Stimulated activated CD8-positive, alpha-beta memory T cell treated with anti-CD3 and anti-CD28 coated beads, Interleukin-7, amount 100 ng/mL, for 4 hours (primary cell): ENCODE results near the gene TSR3.

Experiments
- DNase-seq, 2 donors: peaks; one replicate each; pipeline ENCODE4 v3.0.0-alpha.2; 2020; ENCODE audit warnings: low read depth in 2 of 2

Gene TSR3

DNA sequence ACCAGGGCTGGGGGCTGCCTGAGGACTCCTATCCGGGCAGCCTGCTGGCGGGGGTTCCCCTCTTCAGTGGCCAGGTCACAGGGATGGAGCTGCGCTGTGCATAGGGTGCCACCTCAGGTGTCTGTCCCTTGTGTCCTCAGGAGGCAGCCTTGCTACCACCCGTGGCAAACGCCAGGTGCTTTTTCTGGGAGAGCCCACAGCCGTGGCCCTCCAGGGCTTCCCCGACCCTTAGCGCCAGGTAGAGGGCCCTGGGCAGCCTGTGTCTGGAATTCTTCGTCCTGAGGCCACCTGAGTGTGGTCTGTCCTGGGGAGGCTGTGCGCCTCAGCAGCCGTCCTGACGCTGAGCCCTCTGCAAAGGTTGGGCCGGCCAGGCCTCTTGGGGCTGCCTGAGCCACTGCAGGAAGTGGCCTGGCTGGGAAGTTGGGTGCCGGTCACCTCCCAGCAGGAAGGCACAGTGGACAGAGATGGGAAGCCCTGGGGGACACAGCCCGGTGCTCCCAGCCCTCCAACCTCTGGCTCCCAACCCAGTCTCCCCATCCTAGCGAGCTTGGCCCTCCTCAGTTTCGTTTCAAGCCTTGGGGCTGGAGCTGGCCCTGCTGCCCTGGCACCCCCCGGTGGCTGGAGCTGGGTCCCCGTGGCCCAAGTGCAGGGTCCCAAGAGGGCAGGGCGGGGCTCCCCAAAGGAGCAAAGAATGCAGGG, 25.9 kb downstream of the TSR3 start:
- DNase-seq = no peak

DNA sequence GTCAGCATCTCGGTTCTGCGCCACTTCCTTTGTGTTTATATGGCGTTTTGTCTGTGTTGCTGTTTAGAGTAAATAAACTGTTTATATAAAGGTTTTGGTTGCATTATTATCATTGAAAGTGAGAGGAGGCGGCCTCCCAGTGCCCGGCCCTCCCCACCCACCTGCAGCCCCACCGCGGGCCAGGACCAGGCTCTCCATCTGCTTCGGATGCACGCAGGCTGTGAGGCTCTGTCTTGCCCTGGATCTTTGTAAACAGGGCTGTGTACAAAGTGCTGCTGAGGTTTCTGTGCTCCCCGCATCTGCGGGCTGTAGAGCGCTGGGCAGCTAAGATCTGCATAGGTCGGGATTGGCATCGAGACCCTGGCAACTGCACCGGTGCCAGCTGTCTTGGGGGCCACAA, 26.4 kb downstream of the TSR3 start:
- no peak for DNase-seq

DNA sequence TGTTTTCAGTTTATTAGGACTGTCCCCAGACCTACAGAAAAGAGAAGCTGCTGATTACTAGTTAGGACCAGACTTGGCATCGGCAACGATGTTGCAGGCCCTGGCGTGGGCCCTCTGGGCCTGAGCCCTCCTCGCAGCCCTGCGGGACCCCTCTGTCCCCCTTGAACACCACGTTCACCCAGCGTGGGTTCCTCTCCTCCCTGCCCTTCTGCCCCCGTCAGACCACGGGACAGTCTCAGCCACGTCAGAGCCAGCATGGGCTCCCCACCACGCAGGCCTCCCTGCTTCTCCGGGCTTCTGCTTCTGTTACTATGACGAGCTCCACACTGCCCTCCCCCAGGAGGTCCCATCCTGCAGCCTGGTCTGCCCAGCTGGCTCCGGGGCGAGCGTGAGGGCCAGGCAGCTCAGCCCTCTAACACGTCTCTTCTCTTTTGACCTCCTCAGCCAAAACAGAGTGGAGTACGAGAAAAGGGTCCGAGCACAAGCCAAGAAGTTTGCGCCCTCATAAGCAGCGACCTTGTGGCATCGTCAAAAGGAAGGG, 27.3 kb downstream of the TSR3 start:
- no peak for DNase-seq

DNA sequence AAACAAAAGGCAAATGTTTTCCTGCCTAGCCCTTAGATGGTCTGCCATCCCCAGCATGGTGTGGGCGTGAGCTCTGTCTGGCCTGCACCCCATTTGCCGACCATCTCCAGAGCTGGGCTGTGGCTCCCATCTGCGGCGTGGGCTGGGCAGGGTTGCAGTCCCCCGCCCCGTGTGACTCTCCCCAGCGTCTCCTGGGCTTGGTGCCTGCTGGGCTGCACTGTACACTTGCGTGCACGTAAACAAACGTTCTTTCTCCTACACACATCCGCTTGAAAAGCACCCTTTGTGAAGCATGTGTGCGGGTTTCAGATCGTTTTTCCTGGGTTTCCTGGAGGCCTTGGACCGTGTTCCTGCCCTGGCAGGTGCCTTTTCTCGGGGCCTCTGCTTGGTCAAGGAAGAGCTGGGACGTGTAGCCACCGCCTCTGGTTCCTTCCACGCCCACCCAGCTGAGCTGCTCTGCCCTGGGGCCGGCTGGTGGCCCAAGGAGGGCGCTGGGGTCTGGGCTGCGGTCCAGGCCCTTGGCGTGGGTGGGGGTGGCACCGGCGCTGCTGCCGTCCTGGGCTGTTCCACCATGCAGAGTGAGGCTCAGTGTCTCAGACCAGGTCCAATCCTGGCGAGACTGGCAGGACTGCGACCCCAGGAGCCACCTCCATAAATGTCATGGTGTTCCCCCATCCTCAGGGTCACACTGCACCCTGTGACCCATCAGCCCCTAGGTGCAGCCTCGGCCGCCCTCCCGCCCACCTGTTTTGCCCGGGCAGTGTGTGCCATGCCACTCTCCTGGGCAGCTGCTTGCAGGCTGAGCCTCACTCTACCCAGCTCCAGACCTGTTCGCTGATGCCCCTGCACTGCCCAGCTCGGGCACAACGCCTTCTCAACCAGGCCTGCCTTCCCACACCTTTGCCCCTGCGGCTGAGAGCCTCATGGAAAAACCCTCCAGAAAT, 28.1 kb downstream of the TSR3 start:
- no peak for DNase-seq

DNA sequence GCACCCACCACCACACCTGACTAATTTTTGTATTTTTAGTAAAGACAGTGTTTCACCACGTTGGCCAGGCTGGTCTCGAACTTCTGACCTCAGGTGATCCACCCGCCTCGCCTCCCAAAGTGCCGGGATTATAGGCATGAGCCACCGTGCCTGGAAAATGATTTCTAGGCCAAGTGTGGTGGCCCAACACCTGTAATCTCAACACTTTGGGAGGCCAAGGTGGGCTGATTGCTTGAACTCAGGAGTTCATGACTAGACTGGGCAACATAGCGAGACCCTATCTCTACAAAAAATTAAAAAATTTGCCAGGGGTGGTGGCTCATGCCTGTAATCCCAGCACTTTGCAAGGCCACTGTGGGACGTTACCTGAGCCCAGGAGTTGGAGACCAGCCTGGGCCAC, 29.3 kb downstream of the TSR3 start:
- no peak for DNase-seq

DNA sequence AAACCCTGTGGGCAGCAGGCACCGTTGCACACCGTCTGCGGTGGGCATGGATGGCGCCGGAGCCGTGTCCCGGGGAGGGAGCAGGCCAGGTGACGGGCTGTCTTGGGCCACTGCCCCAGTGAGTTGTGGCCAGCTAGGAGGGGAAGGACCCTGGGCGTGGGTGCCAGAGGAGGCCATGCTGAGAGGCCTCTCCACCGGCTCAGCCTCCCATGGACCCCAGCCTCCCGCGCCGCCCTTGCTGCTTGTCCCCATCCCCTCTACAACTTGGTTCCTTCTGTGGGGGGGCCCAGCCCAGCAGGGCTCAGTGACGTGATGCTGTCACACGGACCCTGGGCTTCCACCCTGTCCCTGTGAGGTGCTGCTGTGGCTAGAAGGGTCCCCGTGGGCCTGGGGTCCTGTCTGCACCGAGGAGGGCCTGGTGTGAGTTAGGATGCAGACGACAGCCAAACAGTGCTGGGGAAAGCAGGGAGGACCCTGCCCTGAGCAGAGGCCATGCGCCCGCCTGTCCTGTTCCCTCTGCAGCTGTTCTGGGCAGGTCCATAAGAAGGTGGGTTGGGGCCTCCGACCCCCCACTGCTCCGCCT, 30.9 kb downstream of the TSR3 start:
- no peak for DNase-seq

DNA sequence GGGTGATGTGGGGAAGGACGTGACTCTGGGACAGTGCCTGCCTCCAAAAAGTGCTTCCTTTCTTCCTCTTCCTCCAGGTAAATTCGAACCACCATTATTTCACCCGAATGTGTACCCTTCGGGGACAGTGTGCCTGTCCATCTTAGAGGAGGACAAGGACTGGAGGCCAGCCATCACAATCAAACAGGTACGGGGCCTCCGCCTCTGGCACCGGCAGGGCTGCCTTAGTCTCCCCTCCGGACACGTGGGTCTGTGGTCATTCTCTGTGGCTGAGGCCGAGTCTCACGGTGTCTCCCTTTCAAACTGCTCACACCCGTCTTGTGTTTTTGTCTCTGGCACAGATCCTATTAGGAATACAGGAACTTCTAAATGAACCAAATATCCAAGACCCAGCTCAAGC, 31.6 kb downstream of the TSR3 start:
- DNase-seq = no peak

DNA sequence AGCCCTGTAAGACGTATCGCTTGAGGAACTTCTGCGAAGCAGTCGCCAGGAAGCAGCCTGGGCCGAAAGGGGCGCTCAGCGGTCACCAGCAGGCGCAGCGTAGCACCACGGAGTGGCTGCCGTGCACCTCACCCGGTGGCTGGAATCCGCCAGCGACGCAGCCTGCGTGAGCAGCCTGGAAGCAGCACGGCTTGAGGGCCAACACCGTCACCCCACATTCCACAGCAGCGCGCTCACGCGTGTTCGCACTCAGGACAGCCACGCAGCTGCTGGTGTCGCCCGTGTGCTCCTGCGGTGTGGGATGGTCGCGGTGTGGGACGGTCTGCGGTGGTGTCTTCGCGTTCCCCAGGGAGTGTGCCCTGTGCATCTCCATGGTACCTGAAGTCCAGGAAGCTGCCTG, 32.6 kb downstream of the TSR3 start:
- DNase-seq = no peak

DNA sequence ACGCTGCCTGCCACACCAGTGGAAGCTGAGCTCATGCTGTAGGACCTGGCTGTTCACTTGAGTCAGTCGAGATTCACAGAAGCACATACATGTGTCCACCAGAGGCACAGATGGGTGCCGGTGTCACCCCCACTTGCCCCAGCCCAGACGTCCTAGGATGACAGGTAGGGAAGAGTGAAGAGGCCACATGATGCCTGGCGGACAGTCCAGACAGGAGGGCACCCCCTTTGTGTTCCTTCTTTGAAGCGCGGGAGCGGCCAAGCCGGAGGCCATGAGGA, 33.5 kb downstream of the TSR3 start:
- DNase-seq = no peak

DNA sequence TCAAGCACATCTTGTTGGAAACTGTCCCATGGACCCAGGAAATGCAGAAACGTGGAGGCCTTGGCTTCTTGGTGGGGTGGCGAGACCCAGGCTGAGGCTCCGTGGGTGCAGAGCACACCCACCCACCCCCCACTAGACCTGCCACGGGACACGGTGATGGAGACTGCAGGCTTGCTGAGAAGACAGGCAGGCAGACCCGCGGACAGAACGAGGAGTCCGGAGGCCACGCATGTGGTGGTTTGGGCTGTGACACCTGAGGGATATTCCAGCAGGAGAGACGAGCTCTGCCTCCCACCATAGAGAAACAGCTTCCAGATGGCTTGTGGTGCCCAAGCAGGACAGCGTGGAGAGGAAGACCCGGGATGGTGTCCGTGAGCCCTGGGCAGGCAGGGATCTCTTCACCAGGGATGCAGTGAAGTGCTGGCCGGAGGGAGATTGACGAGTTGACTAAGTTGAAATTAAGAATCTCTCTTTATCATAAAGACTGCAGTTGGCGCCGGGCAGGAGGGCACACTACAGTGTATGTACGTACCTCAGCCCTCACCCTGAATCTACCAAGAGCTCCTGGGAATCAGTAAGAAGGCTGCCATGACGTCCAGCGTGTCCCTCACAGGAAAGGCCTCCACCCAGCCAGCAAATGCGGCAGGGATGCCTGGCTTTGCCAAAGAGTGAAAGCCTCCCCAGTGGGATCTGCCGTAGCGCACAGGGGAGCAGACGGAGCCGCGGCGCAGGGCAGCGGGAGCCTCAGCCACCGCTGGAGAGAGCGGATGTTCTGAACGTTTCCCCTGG, 34.0 kb downstream of the TSR3 start:
- no peak for DNase-seq

DNA sequence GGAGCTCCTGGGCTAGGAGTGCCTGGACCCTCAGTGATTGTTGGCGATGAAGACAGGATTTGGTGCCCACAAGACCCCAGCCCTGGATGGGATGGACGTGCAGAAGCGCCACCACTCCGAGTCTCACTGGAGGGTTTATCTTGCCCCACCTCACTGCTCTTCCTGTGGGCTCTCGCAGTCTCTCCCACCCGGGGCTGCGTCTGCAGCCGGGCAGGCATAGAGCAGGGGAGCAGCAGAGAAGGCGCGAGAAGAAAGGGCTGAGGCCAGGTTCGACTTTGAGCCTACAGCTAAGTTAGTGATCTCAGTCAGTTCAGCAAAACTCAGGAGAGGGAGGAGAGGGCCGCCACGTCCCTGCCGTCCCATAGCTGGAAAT, 35.7 kb downstream of the TSR3 start:
- DNase-seq = no peak

DNA sequence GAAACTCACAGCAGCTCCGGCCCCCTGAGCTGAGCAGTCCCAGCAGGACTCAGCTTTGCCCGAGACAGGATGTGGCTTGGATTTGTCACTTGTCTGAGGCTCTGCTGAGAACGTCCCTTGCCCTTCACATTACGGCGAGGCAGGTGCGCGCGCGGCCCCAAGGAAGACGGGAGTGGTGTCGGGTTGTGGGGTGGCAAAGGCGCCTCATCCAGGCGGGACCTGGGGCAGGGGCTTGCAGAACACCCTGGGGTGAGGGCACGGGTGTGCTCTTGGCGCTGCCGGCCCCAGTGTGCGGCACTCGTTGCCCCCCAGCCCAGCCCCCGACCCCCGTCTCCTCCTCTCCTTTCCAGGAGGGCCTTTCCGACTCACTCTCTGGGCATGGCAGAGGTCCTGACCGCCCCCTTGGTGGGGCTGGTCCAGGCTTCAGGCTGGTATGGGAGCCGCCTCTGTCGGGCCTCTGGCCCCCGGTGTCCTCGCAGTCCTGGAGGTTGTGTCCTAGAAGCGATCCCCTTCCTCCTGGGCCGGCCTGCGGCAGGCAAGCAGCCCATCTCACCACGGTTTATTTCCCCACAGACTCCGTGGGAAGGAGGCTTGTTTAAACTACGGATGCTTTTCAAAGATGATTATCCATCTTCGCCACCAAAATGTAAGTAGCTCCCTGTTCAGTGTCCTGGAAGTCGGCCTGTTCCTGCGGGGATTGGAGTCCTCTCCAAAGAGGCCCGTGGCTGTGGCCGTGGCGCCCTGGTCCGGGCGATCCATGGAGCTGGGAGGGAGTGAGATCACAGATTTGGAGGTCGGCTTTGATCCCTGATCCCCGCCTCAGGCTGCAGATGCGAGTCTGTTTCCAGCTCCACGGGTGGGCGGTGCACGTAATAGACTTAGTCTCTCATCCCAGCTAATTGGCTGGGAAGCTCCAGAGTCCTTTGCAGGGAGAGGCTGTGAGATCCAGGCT, 36.3 kb downstream of the TSR3 start:
- DNase-seq = no peak

DNA sequence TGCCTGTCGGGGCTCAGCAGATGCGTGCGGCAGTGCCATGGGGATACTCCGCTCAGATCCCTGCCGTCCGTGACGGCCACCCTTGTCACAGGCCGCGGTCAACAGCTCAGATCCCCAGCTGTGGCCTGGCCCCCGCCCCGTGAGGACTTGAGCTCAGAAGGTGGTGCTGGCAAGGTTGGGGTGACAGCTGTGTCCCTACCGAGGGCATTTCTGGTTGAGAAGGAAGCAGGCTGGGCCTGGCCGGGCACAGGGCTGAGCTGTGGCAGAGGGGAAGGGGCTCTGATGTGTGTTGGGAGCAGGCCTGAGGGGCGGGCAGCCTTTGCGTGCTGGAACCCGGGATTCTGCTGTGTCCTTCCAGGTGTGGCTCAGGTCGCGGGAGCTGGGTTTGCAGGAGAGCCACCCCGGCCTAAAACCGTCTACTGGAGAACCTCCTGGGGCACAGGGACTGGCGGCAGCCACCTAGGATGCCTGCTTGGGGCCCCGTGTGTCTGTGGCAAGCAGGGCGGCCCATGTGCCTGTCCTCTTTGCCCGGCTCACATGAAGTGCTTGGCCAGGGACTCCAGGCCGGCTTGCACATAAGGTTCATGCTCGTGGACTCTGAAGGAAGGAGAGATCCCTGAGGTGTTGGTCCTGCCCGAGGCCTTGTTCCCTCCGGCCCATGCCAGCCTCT, 37.1 kb downstream of the TSR3 start:
- no peak for DNase-seq

DNA sequence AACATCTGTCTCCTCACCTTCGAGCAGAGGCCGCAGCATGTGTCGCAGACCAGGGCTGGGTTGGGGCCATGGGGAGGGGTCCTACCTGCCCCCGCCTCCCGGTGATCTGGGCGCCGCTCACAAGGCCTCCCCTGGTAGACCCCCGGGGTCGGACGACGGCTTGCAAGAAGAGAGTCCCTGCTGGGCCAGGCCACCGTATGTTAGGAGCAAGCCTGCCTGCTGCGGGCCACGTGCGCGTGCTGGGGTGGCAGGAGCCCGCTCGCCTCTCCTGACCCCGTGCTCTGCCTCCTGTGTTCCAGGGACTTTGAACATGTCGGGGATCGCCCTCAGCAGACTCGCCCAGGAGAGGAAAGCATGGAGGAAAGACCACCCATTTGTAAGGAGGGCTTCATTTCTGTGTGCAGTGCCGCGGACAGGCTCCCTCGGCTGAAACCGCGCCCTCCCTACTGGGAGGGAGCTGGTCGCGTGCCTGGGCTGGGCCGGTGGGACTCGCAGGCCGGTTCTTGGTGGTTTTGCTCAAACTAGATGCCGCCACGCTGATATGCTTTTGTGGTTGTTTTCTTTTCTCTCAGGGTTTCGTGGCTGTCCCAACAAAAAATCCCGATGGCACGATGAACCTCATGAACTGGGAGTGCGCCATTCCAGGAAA, 37.8 kb downstream of the TSR3 start:
- DNase-seq = no peak

DNA sequence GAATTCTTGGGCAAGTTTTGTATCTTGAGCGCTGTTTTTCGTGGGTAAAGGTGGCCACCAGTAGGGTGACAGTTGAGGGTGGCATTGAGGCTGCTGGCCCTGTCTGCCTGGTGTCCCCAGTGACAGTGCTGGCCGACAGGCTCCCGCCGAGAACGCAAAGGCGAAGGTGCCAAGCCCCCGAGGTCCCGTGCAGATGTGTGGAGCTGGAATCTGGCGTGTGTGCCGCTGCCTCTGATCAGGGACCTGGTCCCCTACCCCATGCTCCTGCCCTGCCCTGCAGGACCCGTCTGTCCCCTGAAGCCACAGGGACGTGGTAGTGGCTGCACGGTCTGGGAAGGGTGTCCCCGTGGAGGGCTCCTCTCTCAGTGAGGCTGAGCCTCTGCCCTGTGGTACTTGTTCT, 38.8 kb downstream of the TSR3 start:
- no peak for DNase-seq

DNA sequence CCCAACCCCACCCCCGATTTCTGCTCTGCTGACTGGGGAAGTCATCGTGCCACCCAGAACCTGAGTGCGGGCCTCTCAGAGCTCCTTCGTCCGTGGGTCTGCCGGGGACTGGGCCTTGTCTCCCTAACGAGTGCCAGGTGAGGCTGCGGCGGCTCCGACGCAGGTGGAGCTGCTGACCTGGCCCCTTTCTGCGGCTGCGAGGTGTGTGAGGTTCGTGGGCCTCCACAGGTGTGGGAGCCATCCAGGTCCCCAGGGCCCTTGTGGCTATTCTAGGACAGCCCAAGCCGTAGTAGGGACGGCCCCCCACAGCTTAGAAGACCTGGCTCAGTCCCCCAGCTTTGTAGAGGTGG, 39.2 kb downstream of the TSR3 start:
- no peak for DNase-seq

DNA sequence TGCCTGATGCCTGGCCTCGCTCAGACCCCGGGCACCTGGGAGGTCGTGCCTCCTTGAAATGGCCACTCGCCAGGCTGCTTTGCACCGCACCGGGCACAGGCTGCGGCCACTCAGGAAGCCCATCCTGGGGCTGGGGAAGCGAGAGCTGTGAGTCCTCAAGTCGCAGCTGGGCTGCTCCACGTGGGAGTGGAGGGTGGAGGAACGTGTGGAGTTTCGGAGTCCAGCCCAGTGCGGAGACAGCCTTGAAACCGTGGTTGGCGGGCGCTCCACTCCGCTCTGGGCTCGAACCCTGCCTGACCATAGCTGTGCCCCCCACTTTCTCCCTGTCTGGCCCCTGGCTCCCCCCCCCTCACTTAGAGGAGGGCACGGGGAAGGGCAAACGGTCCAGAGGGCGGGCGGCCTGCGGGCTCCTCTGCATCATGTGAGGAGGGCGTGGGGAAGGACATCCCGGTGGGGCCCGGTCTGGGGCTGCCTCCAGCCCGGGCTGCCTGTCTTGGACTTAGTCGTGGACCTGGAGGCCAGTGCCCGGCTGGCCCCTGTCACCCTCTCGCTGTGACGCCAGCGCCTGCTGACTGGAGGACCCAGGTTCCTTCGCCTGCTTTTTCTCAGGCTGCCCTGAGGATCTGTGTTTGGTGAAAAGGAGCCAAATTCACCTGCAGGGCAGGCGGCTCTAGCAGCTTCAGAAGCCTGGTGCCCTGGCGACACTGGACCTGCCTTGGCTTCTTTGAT, 39.8 kb downstream of the TSR3 start:
- DNase-seq = no peak

DNA sequence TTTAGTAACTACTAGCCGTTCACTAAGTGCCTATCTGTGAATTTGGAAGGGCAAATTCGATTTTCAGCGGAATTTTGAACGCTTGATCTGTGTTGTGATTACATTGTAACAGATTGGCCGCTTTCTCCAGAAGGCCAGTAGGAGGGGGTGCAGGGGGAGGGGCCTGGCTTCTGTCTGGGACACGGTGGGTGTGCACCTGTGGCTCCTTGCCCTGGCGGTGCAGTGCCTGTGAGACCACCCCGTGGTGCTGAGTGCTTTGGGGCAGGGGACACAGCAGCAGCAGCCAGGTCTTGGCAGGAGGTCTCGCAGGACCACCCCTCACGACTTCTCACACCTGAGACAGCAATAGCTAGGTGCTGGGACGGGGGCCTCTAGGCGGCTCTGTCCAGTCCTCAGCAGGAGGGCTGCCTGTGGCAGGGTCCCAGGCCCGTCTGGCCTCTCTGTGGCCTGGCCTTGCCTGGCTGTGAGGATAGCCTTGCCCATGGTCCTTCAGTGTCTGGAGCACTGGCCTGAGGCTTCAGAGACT, 40.4 kb downstream of the TSR3 start:
- no peak for DNase-seq

DNA sequence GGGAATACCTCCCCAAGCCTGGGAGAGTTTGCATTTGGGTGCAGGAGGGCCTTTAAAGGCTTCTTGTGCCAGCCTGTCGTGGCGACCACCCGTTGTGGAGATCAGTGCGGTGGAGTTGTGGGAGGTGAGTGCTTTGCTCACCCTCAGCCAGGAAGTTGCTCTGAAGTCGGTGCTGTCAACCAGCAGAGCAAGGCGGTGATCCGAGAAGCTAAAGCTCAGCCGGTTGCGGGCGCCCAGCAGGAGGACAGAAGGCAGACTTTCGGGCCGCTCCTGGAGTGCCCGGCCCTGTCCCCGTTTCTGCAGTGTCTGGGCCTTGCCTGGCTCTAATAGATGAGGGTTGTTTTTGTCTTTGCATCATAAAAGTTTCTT, 40.9 kb downstream of the TSR3 start:
- DNase-seq = no peak
